HCT116 (cell line): ENCODE data around the gene SLMAP. TPM values are rescaled to one million over a fixed set of nuclear protein-coding genes. Genes with fewer than 3 reads are reported as not detected.

ENCODE experiments used
- ATAC-seq: fragments of 200-7000 bp; cut with Tn5 transposase; 2 replicates; pipeline ENCODE4 v1.9.1; 2020; ENCODE audit warnings: mild to moderate bottlenecking, moderate library complexity
- BruUV-seq: library from RNA; stranded (reverse); fragments of 400-500 nt; replicated peaks from 2 replicates; lab custom pipeline; 2021; lab: Mats Ljungman, UMichigan
- CTCF ChIA-PET: fragments of 300-600 bp; sonication (Branson Sonifier 250); formaldehyde crosslinking; loops from one replicate; lab custom pipeline; 2021; ENCODE audit warnings: antibody characterized with exemption; lab: Charles Lee
- POLR2A ChIA-PET: fragments of 300-600, 350-600 bp; sonication (Branson Sonifier 250); formaldehyde crosslinking; loops from one replicate; lab custom pipeline; 2021; ENCODE audit warnings: antibody characterized with exemption; lab: Charles Lee
- RAD21 ChIA-PET, 2 experiments: fragments of 300-600 bp; sonication (Branson Sonifier 250); formaldehyde crosslinking; loops; one replicate each; lab custom pipeline; 2023; ENCODE audit warnings: low total read pairs in 2 of 2; ENCODE audit not compliant: uncharacterized antibody in 2 of 2, unreplicated experiment in 2 of 2, low non-redundant PET in 1 of 2; lab: Charles Lee
- DNase-seq: peaks from one replicate; pipeline ENCODE4 v3.0.0-alpha.2; 2010; ENCODE audit warnings: low read depth, low spot score
- H2AFZ ChIP-seq: fragments of 200-600 bp; shearing (Covaris generic), sonication (generic); 2 replicates; pipeline ENCODE4 v1.6.1; 2017; ENCODE audit warnings: low read depth, mixed run types, mixed read lengths, antibody characterized with exemption, low read length; ENCODE audit not compliant: poor library complexity, severe bottlenecking
- H3K27ac ChIP-seq: 2 replicates; pipeline ENCODE4 v1.5.1; 2012; ENCODE audit warnings: low read depth, low read length
- H3K27me3 ChIP-seq: fragments of 200-600 bp; sonication (generic); 2 replicates; pipeline ENCODE4 v1.6.1; 2016; ENCODE audit warnings: mixed run types, low read length, mixed read lengths; ENCODE audit not compliant: insufficient read depth
- H3K36me3 ChIP-seq, 2 experiments: fragments of 200-500 bp in 1 of 2; fragments of 200-600 bp in 1 of 2; sonication (Bioruptor generic) in 1 of 2; sonication (generic) in 1 of 2; 2 replicates each; pipeline versions ENCODE4 v1.5.1 to v1.6.1; 2014 to 2016; ENCODE audit warnings: low read length in 2 of 2, inconsistent platforms in 1 of 2, mixed read lengths in 1 of 2, mixed run types in 1 of 2; ENCODE audit not compliant: insufficient read depth in 2 of 2, control insufficient read depth in 1 of 2
- H3K4me1 ChIP-seq, 2 experiments: fragments of 200-600 bp in 1 of 2; sonication (generic) in 1 of 2; 2 replicates each; pipeline versions ENCODE4 v1.5.1 to v1.6.1; 2012 to 2017; ENCODE audit warnings: low read length in 2 of 2, inconsistent platforms in 1 of 2, mild to moderate bottlenecking in 1 of 2, mixed read lengths in 1 of 2, mixed run types in 1 of 2, moderate library complexity in 1 of 2; ENCODE audit not compliant: insufficient read depth in 2 of 2, control insufficient read depth in 1 of 2
- H3K4me2 ChIP-seq: fragments of 200-600 bp; sonication (generic); 2 replicates; pipeline ENCODE4 v1.6.1; 2017; ENCODE audit warnings: mixed run types, low read length, mixed read lengths
- H3K4me3 ChIP-seq, 2 experiments: fragments of 200-600 bp in 1 of 2; sonication (generic) in 1 of 2; replicated peaks in 1 of 2; 2 replicates each; pipeline ENCODE4 v1.5.1; 2011 to 2016; ENCODE audit warnings: low read length in 2 of 2, control low read depth in 1 of 2, low read depth in 1 of 2, mild to moderate bottlenecking in 1 of 2, mixed read lengths in 1 of 2, mixed run types in 1 of 2
- H3K79me2 ChIP-seq: fragments of 200-600 bp; sonication (generic); 2 replicates; pipeline ENCODE4 v1.6.1; 2017; ENCODE audit warnings: mild to moderate bottlenecking, mixed run types, low read length, moderate library complexity, mixed read lengths; ENCODE audit not compliant: insufficient read depth
- H3K9ac ChIP-seq: fragments of 200-600 bp; sonication (generic); 2 replicates; pipeline ENCODE4 v1.6.1; 2016; ENCODE audit warnings: low read length, mixed read lengths
- H3K9me2 ChIP-seq: fragments of 200-600 bp; sonication (generic), shearing (Covaris generic); 2 replicates; pipeline ENCODE4 v1.6.1; 2017; ENCODE audit warnings: mixed run types, mild to moderate bottlenecking, moderate library complexity; ENCODE audit not compliant: insufficient read depth
- H3K9me3 ChIP-seq, 2 experiments: fragments of 200-500 bp in 1 of 2; fragments of 200-600 bp in 1 of 2; sonication (Bioruptor generic) in 1 of 2; sonication (generic) in 1 of 2; 2 replicates each; pipeline ENCODE4 v1.6.1; 2014 to 2017; ENCODE audit warnings: low read length in 2 of 2, mixed read lengths in 2 of 2, inconsistent platforms in 1 of 2, low read depth in 1 of 2, mild to moderate bottlenecking in 1 of 2, mixed run types in 1 of 2, moderate library complexity in 1 of 2; ENCODE audit not compliant: control insufficient read depth in 1 of 2, insufficient read depth in 1 of 2
- H4K20me1 ChIP-seq: fragments of 200-600 bp; sonication (generic), shearing (Covaris generic); 2 replicates; pipeline ENCODE4 v1.6.1; 2017; ENCODE audit warnings: mixed run types, mild to moderate bottlenecking, moderate library complexity; ENCODE audit not compliant: insufficient read depth
- ATF3 ChIP-seq: IDR thresholded peaks from 2 replicates; pipeline ENCODE4 v1.6.1; 2012
- CEBPB ChIP-seq: IDR thresholded peaks from 2 replicates; pipeline ENCODE4 v1.6.1; 2012; ENCODE audit warnings: low read depth
- ELF1 ChIP-seq: IDR thresholded peaks from 2 replicates; pipeline ENCODE4 v1.6.1; 2012; ENCODE audit warnings: low read depth, borderline replicate concordance
- EZH2phosphoT487 ChIP-seq: fragments of 200-600 bp; IDR thresholded peaks from 2 replicates; pipeline ENCODE4 v1.6.1; 2018; ENCODE audit warnings: antibody characterized with exemption, borderline replicate concordance
- FOSL1 ChIP-seq: IDR thresholded peaks from 2 replicates; pipeline ENCODE4 v1.6.1; 2012; ENCODE audit warnings: low read depth
- JUND ChIP-seq: IDR thresholded peaks from 2 replicates; pipeline ENCODE4 v1.6.1; 2012
- MAX ChIP-seq: IDR thresholded peaks from 2 replicates; pipeline ENCODE4 v1.6.1; 2012
- RAD21 ChIP-seq: IDR thresholded peaks from 2 replicates; pipeline ENCODE4 v1.6.1; 2012; ENCODE audit warnings: low read depth, mild to moderate bottlenecking
- REST ChIP-seq: IDR thresholded peaks from 2 replicates; pipeline ENCODE4 v1.6.1; 2012; ENCODE audit warnings: low read depth
- SIN3A ChIP-seq: IDR thresholded peaks from 2 replicates; pipeline ENCODE4 v1.6.1; 2012; ENCODE audit warnings: low read depth
- SP1 ChIP-seq: IDR thresholded peaks from 2 replicates; pipeline ENCODE4 v1.6.1; 2012; ENCODE audit warnings: low read depth
- TCF7L2 ChIP-seq: IDR thresholded peaks from 2 replicates; pipeline ENCODE4 v1.7.0; 2011; ENCODE audit warnings: borderline replicate concordance, inconsistent platforms; ENCODE audit not compliant: insufficient read depth, insufficient read length; ENCODE audit errors: extremely low read depth
- YY1 ChIP-seq: IDR thresholded peaks from 2 replicates; pipeline ENCODE4 v1.6.1; 2011; ENCODE audit warnings: low read length, low read depth, moderate library complexity, mild to moderate bottlenecking; ENCODE audit not compliant: insufficient replicate concordance; ENCODE audit errors: extremely low read depth
- ZBTB33 ChIP-seq: IDR thresholded peaks from 2 replicates; pipeline ENCODE4 v1.6.1; 2011; ENCODE audit warnings: mild to moderate bottlenecking, low read length, moderate library complexity; ENCODE audit not compliant: insufficient replicate concordance; ENCODE audit errors: extremely low read depth
- ZFX ChIP-seq: fragments of 450-650 bp; IDR thresholded peaks from 2 replicates; pipeline ENCODE4 v1.6.1; 2017
- ZNF274 ChIP-seq: fragments of 200-500 bp; sonication (Bioruptor generic); IDR thresholded peaks from 2 replicates; pipeline ENCODE4 v1.6.1; 2014; ENCODE audit warnings: mild to moderate bottlenecking, low read depth, low read length, inconsistent platforms
- intact Hi-C: fragments of 100-400 bp; cut with micrococcal nuclease; formaldehyde crosslinking; loops from 2 replicates; pipeline ENCODE4 v1.10.0; 2022
- total RNA-seq: library from RNA; stranded (reverse); gene quantifications from one replicate; pipeline ENCODE4 v1.2.1, GENCODE V29; 2021; ENCODE audit not compliant: unreplicated experiment

The SLMAP gene
- total RNA-seq, 1 experiment from 2014 or later = 81.0 TPM

GRCh38 chr3:57855943-57856342 is 99.8 kb downstream of the SLMAP start:
- no peak overlapping the region for H3K4me2 ChIP-seq
- H3K4me3 ChIP-seq = no peak overlapping the region
- H3K9ac ChIP-seq = no peak overlapping the region
- ATAC-seq (no peak), DNase-seq (no peak)
- no peaks in the 10 kb centered on the region for H3K9me3 ChIP-seq
- no peaks in the 10 kb centered on the region for H4K20me1 ChIP-seq
- TF ChIP-seq ELF1 = no peak
- no peak for TF ChIP-seq ATF3
- no peak for TF ChIP-seq TCF7L2
- TF ChIP-seq FOSL1 = no peak
- TF ChIP-seq MAX = no peak
- TF ChIP-seq SP1 = no peak
- no peak for TF ChIP-seq JUND
- TF ChIP-seq YY1 = no peak
- TF ChIP-seq EZH2phosphoT487 = no peak
- TF ChIP-seq REST = no peak
- TF ChIP-seq SIN3A = no peak
- no peak for TF ChIP-seq ZNF274
- no peak for TF ChIP-seq ZBTB33
- TF ChIP-seq ZFX = no peak
- TF ChIP-seq RAD21 = no peak
- no peak for TF ChIP-seq CEBPB
- ChIA-PET CTCF (interaction anchor here (0.9 to 1.3 kb wide), 2 partner anchors 12 to 391 kb away, joined by 3 to 4 read pairs; no protein-coding TSS in a partner anchor), RAD21 (no interaction called here), POLR2A (interaction anchor here (1.6 kb wide), 1 partner anchor 163 kb away, joined by 3 read pairs; the partner anchor contains the start of gene DENND6A)
- no peak overlapping the region for H3K27ac ChIP-seq
- no peaks in the 10 kb centered on the region for H3K4me1 ChIP-seq
- H3K27me3 ChIP-seq = no peaks in the 10 kb centered on the region
- no peaks in the 10 kb centered on the region for H3K79me2 ChIP-seq
- peaks cover 6 to 16% of the 10 kb centered on the region in 2 experiments for H3K36me3 ChIP-seq
- H2AFZ ChIP-seq = no peak overlapping the region
- intact Hi-C loops = loop anchor here (10.0 kb wide), 2 partner anchors 681 to 751 kb away; no protein-coding TSS in a partner anchor
- no peaks in the 10 kb centered on the region for H3K9me2 ChIP-seq
- no TSS peak for BruUV-seq
